Hematopoietic multipotent progenitor cell treated with erythropoietin and hydrocortisone succinate and interleukin-3 and kit ligand, for 4 days (in vitro differentiated cells): ENCODE measurements around the gene MRPS27.
A peak's percentile ranks its signal among the peaks of the same experiment; 100 is the strongest.

Experiments used
- DNase-seq: peaks from one replicate; pipeline ENCODE4 v3.0.0-alpha.2; 2015

Gene MRPS27

GRCh38 chr5:72228960-72229359, 91.1 kb downstream of the MRPS27 start:
- peak; percentile 80 for DNase-seq

GRCh38 chr5:72226950-72227349, 93.1 kb downstream of the MRPS27 start:
- peak; percentile 87 for DNase-seq

GRCh38 chr5:72225741-72226140, 94.3 kb downstream of the MRPS27 start:
- DNase-seq = no peak

- no peak for DNase-seq
Observed at GRCh38 chr5:72224946-72225463, 95.0 kb downstream of the MRPS27 start.

- DNase-seq = no peak
Observed at GRCh38 chr5:72223371-72223770, 96.7 kb downstream of the MRPS27 start.

- DNase-seq = no peak
Observed at GRCh38 chr5:72222521-72222920, 97.5 kb downstream of the MRPS27 start.

GRCh38 chr5:72221541-72221940, 98.5 kb downstream of the MRPS27 start:
- DNase-seq = no peak

GRCh38 chr5:72221099-72221498, 98.9 kb downstream of the MRPS27 start:
- DNase-seq = no peak

GRCh38 chr5:72216756-72217155, 103.3 kb downstream of the MRPS27 start:
- no peak for DNase-seq

- no peak for DNase-seq
Observed at GRCh38 chr5:72214168-72214567, 105.9 kb downstream of the MRPS27 start.

- DNase-seq = no peak
Observed at GRCh38 chr5:72213482-72213881, 106.6 kb downstream of the MRPS27 start.

- DNase-seq = no peak
Observed at GRCh38 chr5:72212171-72212570, 107.9 kb downstream of the MRPS27 start.

- peak; percentile 15 for DNase-seq
Observed at GRCh38 chr5:72210888-72211678, 109.0 kb downstream of the MRPS27 start.

GRCh38 chr5:72209147-72210115, 110.6 kb downstream of the MRPS27 start:
- DNase-seq = no peak

- DNase-seq = no peak
Observed at GRCh38 chr5:72208324-72208926, 111.6 kb downstream of the MRPS27 start.

- DNase-seq = no peak
Observed at GRCh38 chr5:72206994-72207393, 113.0 kb downstream of the MRPS27 start.

GRCh38 chr5:72206160-72206559, 113.9 kb downstream of the MRPS27 start:
- DNase-seq = no peak

- DNase-seq = no peak
Observed at GRCh38 chr5:72205431-72206009, 114.5 kb downstream of the MRPS27 start.

GRCh38 chr5:72204946-72205345, 115.1 kb downstream of the MRPS27 start:
- DNase-seq = no peak

- no peak for DNase-seq
Observed at GRCh38 chr5:72203251-72203845, 116.7 kb downstream of the MRPS27 start.

- no peak for DNase-seq
Observed at GRCh38 chr5:72202331-72202825, 117.7 kb downstream of the MRPS27 start.

- DNase-seq = no peak
Observed at GRCh38 chr5:72199681-72200080, 120.4 kb downstream of the MRPS27 start.
